Liver (tissue), 9 donors: ENCODE results near the gene PAK2. TPM values are rescaled to one million over a fixed set of nuclear protein-coding genes. Genes with fewer than 3 reads are reported as not detected.
"Not testable (repeated sequence)": the region's sequence is repeated elsewhere in the genome, so short reads cannot be mapped to it uniquely, and the experiment has no call there.

Experiments used
- DNase-seq: peaks from one replicate; pipeline ENCODE4 v3.0.0-alpha.2; 2017; ENCODE audit warnings: low spot score
- H3K27ac ChIP-seq, 2 donors: one replicate each; pipeline ENCODE4 v1.7.0; 2013; ENCODE audit warnings: inconsistent platforms in 2 of 2, low read length in 2 of 2, control low read depth in 1 of 2, low read depth in 1 of 2, mild to moderate bottlenecking in 1 of 2
- H3K27me3 ChIP-seq, 4 donors: one replicate each; pipeline versions ENCODE4 v1.6.1 to v1.7.0; 2013; ENCODE audit warnings: low read length in 3 of 4, inconsistent platforms in 1 of 4, mild to moderate bottlenecking in 1 of 4, moderate library complexity in 1 of 4; ENCODE audit not compliant: control insufficient read depth in 4 of 4, insufficient read depth in 4 of 4
- H3K36me3 ChIP-seq, 4 donors: one replicate each; pipeline versions ENCODE4 v1.6.1 to v1.7.0; 2013; ENCODE audit warnings: low read length in 3 of 4, mild to moderate bottlenecking in 3 of 4, low read depth in 1 of 4, moderate library complexity in 1 of 4; ENCODE audit not compliant: control insufficient read depth in 4 of 4, insufficient read depth in 3 of 4
- H3K4me1 ChIP-seq, 4 donors: one replicate each; pipeline versions ENCODE4 v1.6.1 to v1.7.0; 2013; ENCODE audit warnings: low read length in 3 of 4, mild to moderate bottlenecking in 3 of 4, moderate library complexity in 1 of 4; ENCODE audit not compliant: control insufficient read depth in 4 of 4, insufficient read depth in 4 of 4
- H3K4me3 ChIP-seq, 3 donors: one replicate each; pipeline versions ENCODE4 v1.6.1 to v1.7.0; 2013; ENCODE audit warnings: low read length in 3 of 3, control low read depth in 1 of 3, low read depth in 1 of 3, mild to moderate bottlenecking in 1 of 3
- H3K9ac ChIP-seq, 2 donors: one replicate each; pipeline ENCODE4 v1.7.0; 2013; ENCODE audit warnings: low read length in 2 of 2, mild to moderate bottlenecking in 2 of 2, moderate library complexity in 2 of 2, control low read depth in 1 of 2, low read depth in 1 of 2
- H3K9me3 ChIP-seq, 4 donors: one replicate each; pipeline versions ENCODE4 v1.6.1 to v1.7.0; 2013; ENCODE audit warnings: low read length in 3 of 4; ENCODE audit not compliant: control insufficient read depth in 4 of 4
- EGR1 ChIP-seq, 2 donors: IDR thresholded peaks; 2 replicates each; pipeline ENCODE4 v1.6.1; 2016 to 2018; ENCODE audit warnings: antibody characterized with exemption in 2 of 2, low read depth in 2 of 2
- FOXA2 ChIP-seq: IDR thresholded peaks from 2 replicates; pipeline ENCODE4 v1.6.1; 2016; ENCODE audit warnings: antibody characterized with exemption
- HNF4G ChIP-seq: IDR thresholded peaks from 2 replicates; pipeline ENCODE4 v1.6.1; 2016; ENCODE audit warnings: antibody characterized with exemption
- JUND ChIP-seq, 2 donors: IDR thresholded peaks; 2 replicates each; pipeline ENCODE4 v1.6.1; 2016; ENCODE audit warnings: antibody characterized with exemption in 2 of 2
- NR2F2 ChIP-seq: IDR thresholded peaks from 2 replicates; pipeline ENCODE4 v1.6.1; 2016; ENCODE audit warnings: antibody characterized with exemption
- RXRA ChIP-seq, 2 donors: IDR thresholded peaks; 2 replicates each; pipeline ENCODE4 v1.6.1; 2017 to 2018; ENCODE audit warnings: antibody characterized with exemption in 2 of 2, mild to moderate bottlenecking in 1 of 2
- SP1 ChIP-seq: IDR thresholded peaks from 2 replicates; pipeline ENCODE4 v1.6.1; 2018; ENCODE audit warnings: antibody characterized with exemption, mild to moderate bottlenecking
- YY1 ChIP-seq: IDR thresholded peaks from 2 replicates; pipeline ENCODE4 v1.6.1; 2016; ENCODE audit warnings: antibody characterized with exemption, mild to moderate bottlenecking
- WGBS: extraction: QIAGEN DNeasy Blood & Tissue Kit; methylation state at CpG from one replicate; pipeline ENCODE4 v1.1.7; 2013; 5-methylcytosine and 5-hydroxymethylcytosine counted together
- polyA plus RNA-seq, 2 donors: library from polyadenylated mRNA; stranded (reverse) in 1 of 2; unstranded in 1 of 2; fragments of 200-250 nt in 1 of 2; fragments of >200 nt in 1 of 2; fragmentation: Nextera tagmentation in 1 of 2; extraction: Ambion mirVana in 1 of 2; gene quantifications; one replicate each; pipeline versions ENCODE4 v1.2.1 to v1.2.3, GENCODE V29; 2013 to 2015
- total RNA-seq, 2 donors: library from RNA; depleted of rRNA; stranded (reverse); fragments of >200 nt; gene quantifications; one replicate each; pipeline ENCODE4 v1.2.3, GENCODE V29; 2014
- TF ChIP-seq, protein P1 (sequence below): IDR thresholded peaks from 2 replicates; pipeline ENCODE4 v1.6.1; 2016; ENCODE audit warnings: antibody characterized with exemption
- TF ChIP-seq, protein P2 (sequence below): IDR thresholded peaks from 2 replicates; pipeline ENCODE4 v1.6.1; 2016; ENCODE audit warnings: antibody characterized with exemption
- donor health status: healthy.
- donor health status: healthy.
- donor health status: healthy.
- donor health status: healthy.
- donor health status: healthy.

The PAK2 gene
- total and polyA plus RNA-seq, 4 donors: 16.0 to 44.3 (median 24.9) TPM

DNA sequence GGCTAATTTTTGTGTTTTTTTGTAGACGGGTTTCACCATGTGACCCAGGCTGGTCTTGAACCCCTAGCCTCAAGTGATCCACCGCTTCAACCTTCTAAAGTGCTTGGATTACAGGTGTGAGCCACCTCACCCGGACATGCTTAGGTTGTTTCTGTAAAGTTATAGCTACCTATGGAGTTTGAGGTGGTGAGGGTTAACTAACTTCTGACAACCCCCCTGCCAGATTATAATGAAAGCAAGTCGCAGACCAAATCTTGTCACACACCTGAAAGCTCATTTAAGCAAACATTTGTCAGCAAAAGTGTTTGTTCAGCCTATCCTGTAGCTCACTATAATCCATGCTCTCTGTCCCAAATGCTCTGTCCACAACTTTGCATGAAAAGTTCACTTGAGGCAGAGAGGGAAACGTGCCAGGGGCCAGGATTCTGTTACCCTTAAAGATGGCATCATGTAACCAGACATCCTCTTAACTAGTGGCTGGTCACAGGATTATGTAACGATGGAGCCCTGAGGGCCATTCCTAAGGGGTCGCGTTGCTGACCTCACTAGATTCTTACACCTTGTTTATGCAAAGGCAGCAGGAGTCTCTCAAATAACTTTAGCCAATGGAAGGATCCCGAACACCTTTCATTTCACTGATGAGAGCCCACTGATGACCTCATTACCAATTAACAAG, 103.9 kb downstream of the PAK2 start:
- DNase-seq: no peak
- no peak for TF ChIP-seq EGR1 (IDR thresholded peaks at IDR 0.05; ENCODE audit: low read depth in 2 of 2)
- TF ChIP-seq JUND (IDR thresholded peaks at IDR 0.05): no peak
- no peak for TF ChIP-seq YY1
- TF ChIP-seq, protein P1, sequence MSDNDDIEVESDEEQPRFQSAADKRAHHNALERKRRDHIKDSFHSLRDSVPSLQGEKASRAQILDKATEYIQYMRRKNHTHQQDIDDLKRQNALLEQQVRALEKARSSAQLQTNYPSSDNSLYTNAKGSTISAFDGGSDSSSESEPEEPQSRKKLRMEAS: no peak
- no peak for TF ChIP-seq HNF4G
- no peak for TF ChIP-seq FOXA2
- TF ChIP-seq, protein P2, sequence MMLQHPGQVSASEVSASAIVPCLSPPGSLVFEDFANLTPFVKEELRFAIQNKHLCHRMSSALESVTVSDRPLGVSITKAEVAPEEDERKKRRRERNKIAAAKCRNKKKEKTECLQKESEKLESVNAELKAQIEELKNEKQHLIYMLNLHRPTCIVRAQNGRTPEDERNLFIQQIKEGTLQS: no peak
- TF ChIP-seq NR2F2: no peak

DNA sequence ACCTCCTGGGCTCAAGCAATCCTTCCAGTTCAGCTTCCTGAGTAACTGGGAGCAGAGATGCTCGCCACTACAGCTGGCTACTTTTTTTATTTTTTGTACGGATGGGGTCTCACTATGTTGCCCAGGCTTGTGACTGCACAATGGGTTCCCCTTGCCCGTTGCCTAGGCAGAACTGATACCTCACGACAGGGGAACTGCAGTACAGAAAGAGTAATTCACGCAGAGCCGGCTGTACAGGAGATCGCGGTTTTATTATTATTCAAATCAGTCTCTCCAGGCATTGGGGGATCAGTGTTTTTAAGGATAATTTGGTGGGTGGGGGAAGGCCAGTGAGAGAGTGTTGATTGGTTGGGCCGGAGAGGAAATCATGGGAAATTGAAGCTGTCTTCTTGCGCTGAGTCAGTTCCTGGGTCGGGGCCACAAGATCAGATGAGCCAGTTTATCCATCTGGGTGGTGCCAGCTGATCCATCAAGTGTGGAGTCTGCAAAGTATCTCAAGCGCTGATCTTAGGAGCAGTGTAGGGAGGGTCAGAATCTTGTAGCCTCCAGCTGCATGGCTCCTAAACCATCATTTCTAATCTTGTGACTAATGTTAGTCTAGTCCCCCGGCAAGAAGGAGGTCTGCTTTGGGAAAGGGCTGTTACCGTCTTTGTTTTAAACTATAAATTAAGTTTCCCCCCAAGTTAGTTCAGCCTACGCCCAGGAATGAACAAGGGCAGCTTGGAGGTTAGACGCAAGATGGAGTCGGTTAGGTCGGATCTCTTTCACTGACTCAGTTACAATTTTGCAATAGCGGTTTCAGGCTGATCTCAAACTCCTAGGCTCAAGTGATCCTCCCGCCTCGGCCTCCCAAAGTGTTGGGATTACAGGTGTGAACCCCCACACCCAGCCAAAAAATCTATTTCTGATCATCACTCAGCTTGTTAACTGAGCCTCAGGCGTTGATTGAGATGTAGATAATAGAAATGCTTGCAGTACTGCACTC, 104.9 kb downstream of the PAK2 start:
- H3K4me1 ChIP-seq, DNase-seq, H3K36me3 ChIP-seq, H3K27ac ChIP-seq, H3K27me3 ChIP-seq, H3K4me3 ChIP-seq, H3K9ac ChIP-seq, H3K9me3 ChIP-seq: not testable (repeated sequence)
- 93% methylated on average over 20 of the region's 22 CpGs for WGBS

More for the DNA sequence above, 103.9 kb downstream of the PAK2 start:
- no peaks in the 10 kb centered on the region for H3K27me3 ChIP-seq
- 84% methylated on average over 9 of the region's 9 CpGs for WGBS
- no peak overlapping the region for H3K27ac ChIP-seq
- H3K4me3 ChIP-seq: no peak overlapping the region
- no peaks in the 10 kb centered on the region for H3K9me3 ChIP-seq
- H3K4me1 ChIP-seq: no peaks in the 10 kb centered on the region
- H3K36me3 ChIP-seq: no peaks in the 10 kb centered on the region
- H3K9ac ChIP-seq: no peak overlapping the region

DNA sequence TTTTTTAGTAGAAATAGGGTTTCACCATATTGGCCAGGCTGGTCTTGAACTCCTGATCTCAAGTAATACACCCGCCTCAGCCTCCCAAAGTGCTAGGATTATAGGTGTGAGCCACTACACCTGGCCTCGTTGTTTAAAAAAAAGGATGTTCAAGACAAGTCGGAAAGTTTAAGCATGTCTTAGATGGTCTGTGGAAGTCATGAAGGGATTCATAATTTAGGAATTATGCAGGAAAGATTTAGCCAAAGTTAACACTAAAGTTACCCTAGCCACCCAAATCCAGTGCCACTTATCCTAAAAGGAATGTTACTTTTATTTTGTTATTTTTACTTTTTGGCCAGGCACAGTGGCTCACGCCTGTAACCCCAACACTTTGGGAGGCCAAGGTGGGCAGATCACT, 108.7 kb downstream of the PAK2 start:
- 79% methylated on average over 4 of the region's 4 CpGs for WGBS
- not testable (repeated sequence) for H3K9ac ChIP-seq, DNase-seq

DNA sequence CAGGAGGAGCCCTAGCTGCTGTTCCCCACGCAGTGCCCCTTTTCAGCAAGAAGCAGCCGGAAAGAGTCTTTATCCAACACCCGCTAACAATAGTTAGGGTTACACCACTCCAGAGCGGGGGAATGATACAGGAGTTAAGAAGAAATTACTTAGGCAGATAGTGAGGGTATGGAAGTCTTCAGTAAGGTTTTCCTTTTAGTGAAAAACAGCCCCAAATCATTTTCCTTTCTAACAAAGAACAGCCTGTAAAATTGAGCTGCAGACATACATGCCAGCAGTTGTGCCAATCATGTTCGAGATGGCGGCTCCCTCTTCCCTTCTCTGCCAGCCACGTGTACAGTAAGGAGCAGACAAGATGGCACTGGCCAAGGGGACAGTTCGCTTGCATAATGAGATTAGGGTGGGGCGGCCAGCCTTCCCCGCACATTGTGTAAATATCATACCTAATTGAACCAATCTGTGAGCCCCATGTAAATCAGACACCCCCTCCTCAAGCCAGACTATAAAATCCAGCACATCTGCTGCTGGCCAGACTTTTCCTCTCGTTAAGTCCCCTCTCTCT, 109.6 kb downstream of the PAK2 start:
- DNase-seq: no peak
- Histone ChIP-seq H3K4me3 (no peak overlapping the region), H3K27ac (no peak overlapping the region), H3K9ac (no peak overlapping the region), H3K9me3 (no peaks in the 10 kb centered on the region), H3K4me1 (no peaks in the 10 kb centered on the region), H3K27me3 (no peaks in the 10 kb centered on the region), H3K36me3 (no peaks in the 10 kb centered on the region)
- 80% methylated on average over 11 of the region's 11 CpGs for WGBS
- TF ChIP-seq, protein P2: no peak
- TF ChIP-seq SP1: no peak
- no peak for TF ChIP-seq YY1
- no peak for TF ChIP-seq RXRA (IDR thresholded peaks at IDR 0.05)

More for the DNA sequence above, 108.7 kb downstream of the PAK2 start:
- not testable (repeated sequence) for H3K4me1 ChIP-seq, H3K36me3 ChIP-seq, H3K9me3 ChIP-seq, H3K4me3 ChIP-seq, H3K27me3 ChIP-seq, H3K27ac ChIP-seq

DNA sequence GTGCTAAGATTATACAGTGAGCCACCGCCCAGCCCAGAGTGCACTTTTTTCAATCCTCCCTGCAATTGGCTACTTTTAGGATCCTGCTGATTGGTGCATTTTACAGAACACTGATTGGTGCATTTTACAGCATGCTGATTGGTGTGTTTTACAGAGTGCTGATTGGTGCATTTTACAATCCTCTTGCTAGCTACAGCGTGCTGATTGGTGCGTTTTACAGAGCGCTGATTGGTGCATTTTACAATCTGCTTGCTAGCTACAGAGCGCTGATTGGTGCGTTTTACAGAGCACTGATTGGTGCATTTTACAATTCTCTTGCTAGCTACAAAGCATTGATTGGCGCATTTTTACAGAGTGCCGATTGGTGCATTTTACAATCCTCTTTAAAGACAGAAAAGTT, 123.3 kb downstream of the PAK2 start:
- H3K4me3 ChIP-seq, H3K36me3 ChIP-seq, H3K9me3 ChIP-seq, H3K27me3 ChIP-seq, DNase-seq, H3K9ac ChIP-seq, H3K4me1 ChIP-seq, H3K27ac ChIP-seq: not testable (repeated sequence)
- 96% methylated on average over 8 of the region's 8 CpGs for WGBS
